ENCODE data around the gene PLCH2. TPM values are rescaled to one million over a fixed set of nuclear protein-coding genes. Genes with fewer than 3 reads are reported as not detected.
A peak's percentile ranks its signal among the peaks of the same experiment; 100 is the strongest.

PLCH2 gene
- total and polyA plus RNA-seq, 2 of the 13 experiments (the other 11 are each of a cell fraction or from before 2014, with no cell fraction given): 0.15 to 0.67 TPM

DNA sequence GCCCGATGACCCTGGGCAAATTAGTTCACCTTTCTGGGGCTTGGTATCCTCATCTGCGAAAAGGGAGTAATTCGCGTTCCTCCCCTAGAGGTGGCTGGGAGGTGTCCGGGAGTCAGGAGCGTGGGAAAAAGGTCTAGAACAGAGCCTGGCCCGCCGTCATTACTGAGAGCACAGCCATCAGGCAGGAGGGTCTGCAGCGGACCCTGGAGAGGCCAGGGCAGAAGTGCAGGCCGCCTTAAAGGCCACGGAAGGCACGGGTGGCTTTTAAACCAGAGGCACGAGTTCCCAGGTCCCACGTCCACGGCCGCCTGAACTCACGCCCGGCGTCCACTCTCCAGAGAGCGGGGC is 49.5 kb downstream of the PLCH2 start:
- FAIRE-seq: no peak
- CTCF ChIA-PET (ENCODE audit: low intra/inter-chr PET ratio, low total read pairs): interaction anchor here (1.5 kb wide), 1 partner anchor 111 kb away, joined by 5 read pairs; no protein-coding TSS in a partner anchor
- no peak for TF ChIP-seq HMG20B (CRISPR knock-in tag; conservative IDR thresholded peaks at IDR 0.05)
- TF ChIP-seq PHF20 (CRISPR knock-in tag; IDR thresholded peaks at IDR 0.05): no peak
- TF ChIP-seq TMF1 (CRISPR knock-in tag; IDR thresholded peaks at IDR 0.05; ENCODE audit: low read depth): no peak
- no peak for TF ChIP-seq ZGPAT (CRISPR knock-in tag; IDR thresholded peaks at IDR 0.05)
- no peak for TF ChIP-seq CEBPZ (IDR thresholded peaks at IDR 0.05; ENCODE audit: low read length)
- TF ChIP-seq ZBTB7A (CRISPR knock-in tag; IDR thresholded peaks at IDR 0.05): 0 out of 2 replicates have a peak, but pooled peaks have one; percentile 16
- TF ChIP-seq, protein P1, sequence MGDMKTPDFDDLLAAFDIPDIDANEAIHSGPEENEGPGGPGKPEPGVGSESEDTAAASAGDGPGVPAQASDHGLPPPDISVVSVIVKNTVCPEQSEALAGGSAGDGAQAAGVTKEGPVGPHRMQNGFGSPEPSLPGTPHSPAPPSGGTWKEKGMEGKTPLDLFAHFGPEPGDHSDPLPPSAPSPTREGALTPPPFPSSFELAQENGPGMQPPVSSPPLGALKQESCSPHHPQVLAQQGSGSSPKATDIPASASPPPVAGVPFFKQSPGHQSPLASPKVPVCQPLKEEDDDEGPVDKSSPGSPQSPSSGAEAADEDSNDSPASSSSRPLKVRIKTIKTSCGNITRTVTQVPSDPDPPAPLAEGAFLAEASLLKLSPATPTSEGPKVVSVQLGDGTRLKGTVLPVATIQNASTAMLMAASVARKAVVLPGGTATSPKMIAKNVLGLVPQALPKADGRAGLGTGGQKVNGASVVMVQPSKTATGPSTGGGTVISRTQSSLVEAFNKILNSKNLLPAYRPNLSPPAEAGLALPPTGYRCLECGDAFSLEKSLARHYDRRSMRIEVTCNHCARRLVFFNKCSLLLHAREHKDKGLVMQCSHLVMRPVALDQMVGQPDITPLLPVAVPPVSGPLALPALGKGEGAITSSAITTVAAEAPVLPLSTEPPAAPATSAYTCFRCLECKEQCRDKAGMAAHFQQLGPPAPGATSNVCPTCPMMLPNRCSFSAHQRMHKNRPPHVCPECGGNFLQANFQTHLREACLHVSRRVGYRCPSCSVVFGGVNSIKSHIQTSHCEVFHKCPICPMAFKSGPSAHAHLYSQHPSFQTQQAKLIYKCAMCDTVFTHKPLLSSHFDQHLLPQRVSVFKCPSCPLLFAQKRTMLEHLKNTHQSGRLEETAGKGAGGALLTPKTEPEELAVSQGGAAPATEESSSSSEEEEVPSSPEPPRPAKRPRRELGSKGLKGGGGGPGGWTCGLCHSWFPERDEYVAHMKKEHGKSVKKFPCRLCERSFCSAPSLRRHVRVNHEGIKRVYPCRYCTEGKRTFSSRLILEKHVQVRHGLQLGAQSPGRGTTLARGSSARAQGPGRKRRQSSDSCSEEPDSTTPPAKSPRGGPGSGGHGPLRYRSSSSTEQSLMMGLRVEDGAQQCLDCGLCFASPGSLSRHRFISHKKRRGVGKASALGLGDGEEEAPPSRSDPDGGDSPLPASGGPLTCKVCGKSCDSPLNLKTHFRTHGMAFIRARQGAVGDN (CRISPR knock-in tag; IDR thresholded peaks at IDR 0.05): peak; percentile 52; the same call in 1 of the 2 replicates
- peak; percentile 35; the same call in 1 of the 2 replicates for TF ChIP-seq ZNF430 (CRISPR knock-in tag; IDR thresholded peaks at IDR 0.05)
- TF ChIP-seq PITX1 (CRISPR knock-in tag; IDR thresholded peaks at IDR 0.05): 0 out of 2 replicates have a peak, but pooled peaks have one; percentile 21
- peak; percentile 24; the same call in 1 of the 2 replicates for TF ChIP-seq TBX2 (CRISPR knock-in tag; IDR thresholded peaks at IDR 0.05; ENCODE audit: borderline replicate concordance)
- TF ChIP-seq, protein P2, sequence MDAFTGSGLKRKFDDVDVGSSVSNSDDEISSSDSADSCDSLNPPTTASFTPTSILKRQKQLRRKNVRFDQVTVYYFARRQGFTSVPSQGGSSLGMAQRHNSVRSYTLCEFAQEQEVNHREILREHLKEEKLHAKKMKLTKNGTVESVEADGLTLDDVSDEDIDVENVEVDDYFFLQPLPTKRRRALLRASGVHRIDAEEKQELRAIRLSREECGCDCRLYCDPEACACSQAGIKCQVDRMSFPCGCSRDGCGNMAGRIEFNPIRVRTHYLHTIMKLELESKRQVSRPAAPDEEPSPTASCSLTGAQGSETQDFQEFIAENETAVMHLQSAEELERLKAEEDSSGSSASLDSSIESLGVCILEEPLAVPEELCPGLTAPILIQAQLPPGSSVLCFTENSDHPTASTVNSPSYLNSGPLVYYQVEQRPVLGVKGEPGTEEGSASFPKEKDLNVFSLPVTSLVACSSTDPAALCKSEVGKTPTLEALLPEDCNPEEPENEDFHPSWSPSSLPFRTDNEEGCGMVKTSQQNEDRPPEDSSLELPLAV (CRISPR knock-in tag; conservative IDR thresholded peaks at IDR 0.05; ENCODE audit: low read depth): no peak
- TF ChIP-seq ZBTB42 (CRISPR knock-in tag; IDR thresholded peaks at IDR 0.05): peak; percentile 31; the same call in 1 of the 2 replicates
- 0 out of 2 replicates have a peak, but pooled peaks have one; percentile 16 for TF ChIP-seq KDM3A (CRISPR knock-in tag; IDR thresholded peaks at IDR 0.05; ENCODE audit: low read depth)

More for the DNA sequence above, 49.5 kb downstream of the PLCH2 start:
- POLR2A ChIA-PET: interaction anchor here (1.0 to 3.9 kb wide), 10 partner anchors 9 to 112 kb away, joined by 3 to 38 read pairs (median 6); partner anchors contain the start of gene PEX10
- no peak overlapping the region for H2AFZ ChIP-seq (ENCODE audit: low read length)
- H3K9me3 ChIP-seq (ENCODE audit: low read length): no peaks in the 10 kb centered on the region
- H3K27ac ChIP-seq (ENCODE audit: extremely low read length, insufficient read depth, low read length): peak overlapping the region; percentile 49
- no TSS peak for BruUV-seq (replicated peaks)
- peaks cover 35% of the 10 kb centered on the region for H3K79me2 ChIP-seq (ENCODE audit: insufficient read depth, low read length)
- H3K36me3 ChIP-seq (replicated peaks in 1 of 2; ENCODE audit: control insufficient read depth in 1 of 2, insufficient read depth in 2 of 2, low read length in 2 of 2): peaks cover 5 to 16% of the 10 kb centered on the region in 2 experiments; a peak in 4 of 5 replicates
- WGBS (ENCODE audit: low lambda C conversion rate): 1% methylated on average over 8 of the region's 20 CpGs
- in situ Hi-C loops (cut with HindIII; ENCODE audit: extremely low pct_ligation_motif_present, low pct_unique_long_range_greater_than_20kb): no loop called here
- peak overlapping the region; percentile 92 for H3K4me2 ChIP-seq (ENCODE audit: low read depth, low read length)
- H3K9ac ChIP-seq (ENCODE audit: insufficient read depth, low read depth, low read length): peak overlapping the region; percentile 88
- H3K4me1 ChIP-seq (ENCODE audit: insufficient read depth, low read length): peaks cover 66% of the 10 kb centered on the region
- H3K4me3 ChIP-seq (replicated peaks in 1 of 3; ENCODE audit: insufficient read depth in 1 of 3, low read depth in 2 of 3, low read length in 3 of 3): peak overlapping the region; percentile 65 to 96 (median 69)
- intact Hi-C loops (cut with micrococcal nuclease; ENCODE audit: unreplicated experiment): no loop called here
- ATAC-seq: 0 out of 3 replicates have a peak, but pooled peaks have one; percentile 2
- DNase-seq (ENCODE audit: low spot score): no peak
- peaks cover 8 to 30% of the 10 kb centered on the region in 2 experiments for H3K27me3 ChIP-seq (ENCODE audit: control insufficient read depth in 1 of 2, insufficient read depth in 2 of 2, low read length in 2 of 2)
- H4K20me1 ChIP-seq (ENCODE audit: insufficient read depth, low read length): peaks cover 34% of the 10 kb centered on the region

Measured in HepG2 (cell line).